ENCODE data around the gene FOXA1. TPM values are rescaled to one million over a fixed set of nuclear protein-coding genes. Genes with fewer than 3 reads are reported as not detected.
"Not testable (repeated sequence)": the region's sequence is repeated elsewhere in the genome, so short reads cannot be mapped to it uniquely, and the experiment has no call there.

FOXA1 gene
- total RNA-seq, 1 experiment from 2014 or later, result not detected

DNA sequence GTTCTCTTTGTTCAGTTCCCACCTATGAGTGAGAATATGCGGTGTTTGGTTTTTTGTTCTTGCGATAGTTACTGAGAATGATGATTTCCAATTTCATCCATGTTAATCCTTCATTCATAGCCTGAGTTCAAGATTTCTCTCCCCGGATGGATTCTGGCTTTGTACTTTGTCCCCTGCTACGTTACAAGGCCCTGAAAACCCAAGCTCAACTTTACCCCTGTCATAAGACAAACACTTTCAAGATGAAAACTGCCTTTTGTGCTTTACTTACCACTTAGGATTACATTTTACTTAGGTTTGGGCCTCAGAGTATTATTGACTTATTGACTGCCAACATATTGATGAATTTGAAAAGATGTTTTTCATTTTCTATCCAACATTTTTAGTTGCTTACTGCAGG is 36.3 kb downstream of the FOXA1 start:
- no peak for DNase-seq (ENCODE audit: low read depth)

DNA sequence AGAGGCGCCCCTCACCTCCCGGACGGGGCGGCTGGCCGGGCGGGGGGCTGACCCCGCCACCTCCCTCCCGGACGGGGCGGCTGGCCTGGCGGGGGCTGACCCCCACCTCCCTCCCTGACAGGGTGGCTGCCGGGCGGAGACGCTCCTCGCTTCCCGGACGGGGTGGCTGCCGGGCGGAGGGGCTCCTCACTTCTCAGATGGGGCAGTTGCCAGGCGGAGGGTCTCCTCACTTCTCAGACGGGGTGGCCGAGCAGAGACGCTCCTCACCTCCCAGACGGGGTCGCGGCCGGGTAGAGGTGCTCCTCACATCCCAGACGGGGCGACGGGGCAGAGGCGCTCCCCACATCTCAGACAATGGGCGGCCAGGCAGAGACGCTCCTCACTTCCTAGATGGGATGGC is 39.5 kb downstream of the FOXA1 start:
- not testable (repeated sequence) for DNase-seq (ENCODE audit: low read depth)

DNA sequence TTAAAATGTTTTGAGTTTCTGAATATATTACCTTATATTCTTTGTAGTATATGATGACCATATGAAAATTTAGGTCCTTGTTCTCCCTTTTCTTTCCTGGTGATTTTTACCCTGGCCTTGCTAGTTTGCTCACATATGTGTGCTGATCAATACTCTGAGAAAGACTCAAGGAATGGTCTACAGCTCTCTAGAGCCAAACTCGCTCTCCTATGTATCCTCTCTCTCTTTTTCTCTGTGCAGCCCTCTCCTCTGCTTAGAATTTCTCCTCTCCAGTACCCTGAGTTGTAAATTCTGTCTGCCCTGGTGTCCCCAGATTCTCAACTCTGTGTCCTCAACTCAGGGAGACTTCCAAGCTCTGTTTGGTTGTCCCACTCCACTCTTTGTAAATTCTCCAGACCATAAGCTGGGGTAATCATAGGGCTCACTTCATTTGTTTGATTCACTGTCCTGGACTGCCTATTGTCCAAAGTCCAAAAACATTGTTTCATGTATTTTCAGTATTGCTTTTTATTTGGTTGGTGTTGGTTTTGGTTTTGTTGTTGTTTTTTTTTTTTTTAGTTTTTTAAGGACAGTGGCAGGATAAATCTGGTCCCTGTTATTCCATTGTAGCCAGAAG is 41.0 kb downstream of the FOXA1 start:
- no peak for DNase-seq (ENCODE audit: low read depth)

DNA sequence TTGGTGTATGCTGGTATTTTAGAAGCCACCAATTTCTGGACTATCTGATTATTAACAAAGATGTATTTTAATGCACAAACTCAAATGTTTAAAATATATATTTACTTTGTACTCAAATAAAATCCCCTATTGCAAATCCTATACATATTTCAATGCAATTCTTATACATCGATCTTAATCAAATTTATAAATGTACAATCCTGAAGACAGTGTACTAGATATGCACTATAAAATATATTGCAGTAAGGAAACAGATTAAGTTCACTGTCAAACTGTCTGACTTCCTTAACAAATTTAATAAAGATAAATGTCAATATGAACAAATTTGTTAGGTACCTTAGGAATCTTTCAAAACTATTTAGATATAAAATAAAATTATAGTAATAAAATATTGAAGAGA is 43.9 kb downstream of the FOXA1 start:
- DNase-seq (ENCODE audit: low read depth), result no peak

- peak; percentile 26 for DNase-seq (ENCODE audit: low read depth)
Observed at GRCh38 chr14:37550511-37550910, 44.5 kb downstream of the FOXA1 start.

DNA sequence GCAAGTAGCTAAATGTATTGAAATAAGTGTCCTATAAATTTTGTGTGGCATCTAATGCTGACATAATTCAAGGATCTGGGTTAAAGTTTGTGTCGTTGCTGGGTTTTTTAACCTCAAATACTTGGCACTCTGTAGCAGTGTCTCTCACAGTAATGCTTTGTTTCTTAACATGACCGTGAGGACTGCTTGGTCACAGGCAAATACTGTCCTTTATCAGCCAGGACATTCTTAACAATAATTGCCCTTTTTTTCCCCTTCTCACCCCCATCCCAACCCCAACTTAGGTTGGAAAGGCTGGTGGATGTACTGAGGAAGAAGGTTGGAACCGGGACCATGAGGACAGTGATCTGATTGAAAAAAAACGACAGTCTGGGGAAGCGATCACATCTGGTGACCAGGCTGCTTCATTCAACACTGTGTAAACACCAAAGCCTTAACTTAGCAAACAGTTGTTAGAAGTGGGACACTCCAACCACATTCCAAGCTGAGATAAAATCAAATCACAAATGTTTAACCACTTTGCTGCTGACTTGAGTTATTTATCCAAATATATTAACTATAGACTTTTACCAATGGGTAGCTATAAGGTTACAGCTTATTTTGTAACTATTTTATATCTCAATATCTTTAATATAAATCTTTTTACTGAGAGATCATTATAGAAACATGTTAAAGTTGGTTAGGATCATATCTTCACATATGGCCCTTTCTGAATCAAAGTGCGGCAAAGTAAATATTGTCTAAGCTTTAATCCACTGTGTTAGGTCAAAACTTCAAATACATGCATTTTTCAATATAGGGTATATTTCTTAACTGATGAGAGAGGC is 48.2 kb downstream of the FOXA1 start:
- DNase-seq (ENCODE audit: low read depth), result peak; percentile 14

- DNase-seq (ENCODE audit: low read depth), result no peak
Observed at GRCh38 chr14:37545174-37545573, 49.9 kb downstream of the FOXA1 start.

DNA sequence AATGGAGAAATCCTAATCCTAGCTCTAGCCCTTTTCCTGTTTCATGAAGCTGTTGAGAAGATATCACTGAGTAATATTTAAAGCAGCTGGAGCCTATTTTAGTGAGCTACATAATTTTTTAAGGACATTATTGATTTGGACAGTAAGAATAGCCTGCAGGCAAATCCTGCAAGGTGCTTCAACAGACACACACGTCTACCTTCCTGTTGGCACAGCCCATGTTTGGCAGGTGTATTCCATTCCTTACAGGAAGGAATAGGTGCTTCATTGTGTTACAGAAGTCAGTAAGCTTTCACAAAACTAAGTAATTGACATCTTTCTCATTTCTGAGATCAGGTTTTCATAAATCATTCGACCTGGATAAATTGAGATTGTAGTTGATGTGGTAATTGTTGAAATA is 50.6 kb downstream of the FOXA1 start:
- no peak for DNase-seq (ENCODE audit: low read depth)

- no peak for DNase-seq (ENCODE audit: low read depth)
Observed at GRCh38 chr14:37539992-37540391, 55.1 kb downstream of the FOXA1 start.

Other genes starting within 250 kb of the FOXA1 start
- not detected in 2 replicates for gene TTC6, start 380 bp upstream of the FOXA1 start, total RNA-seq (2014; rRNA removed)